ENCODE data around the gene KIF20A. TPM values are rescaled to one million over a fixed set of nuclear protein-coding genes. Genes with fewer than 3 reads are reported as not detected.

KIF20A gene
- total and polyA plus RNA-seq, 4 donors: 0.33 to 32.3 (median 1.4) TPM

- Histone ChIP-seq H3K36me3 (ENCODE audit: control insufficient read depth in 4 of 4, insufficient read depth in 3 of 4, low read depth in 1 of 4, low read length in 3 of 4) (no peaks in the 10 kb centered on the region), H3K9me3 (ENCODE audit: control insufficient read depth in 4 of 4, low read length in 3 of 4) (no peaks in the 10 kb centered on the region), H3K9ac (ENCODE audit: low read depth in 1 of 2, low read length in 2 of 2) (no peak overlapping the region), H3K27ac (ENCODE audit: low read depth in 1 of 2, low read length in 2 of 2) (no peak overlapping the region), H3K27me3 (ENCODE audit: control insufficient read depth in 4 of 4, insufficient read depth in 4 of 4, low read length in 3 of 4) (no peaks in the 10 kb centered on the region), H3K4me1 (ENCODE audit: control insufficient read depth in 4 of 4, insufficient read depth in 4 of 4, low read length in 3 of 4) (no peaks in the 10 kb centered on the region), H3K4me3 (ENCODE audit: low read depth in 1 of 3, low read length in 3 of 3) (no peak overlapping the region)
- WGBS: 93% methylated on average over 6 of the region's 6 CpGs
- DNase-seq (ENCODE audit: low spot score): no peak
- no peak for TF ChIP-seq JUND (IDR thresholded peaks at IDR 0.05)
- TF ChIP-seq ZBTB33 (IDR thresholded peaks at IDR 0.05): no peak
- no peak for TF ChIP-seq FOXA2 (IDR thresholded peaks at IDR 0.05)
- TF ChIP-seq CTCF (IDR thresholded peaks at IDR 0.05; ENCODE audit: low read depth, low read length, missing input control): no peak
- TF ChIP-seq HNF4G (IDR thresholded peaks at IDR 0.05): no peak
These were observed 49.6 kb upstream of the KIF20A start for GRCh38 chr5:138129347-138129746.

- Histone ChIP-seq H3K9me3 (ENCODE audit: control insufficient read depth in 4 of 4, low read length in 3 of 4) (no peaks in the 10 kb centered on the region), H3K4me3 (ENCODE audit: low read depth in 1 of 3, low read length in 3 of 3) (no peak overlapping the region), H3K36me3 (ENCODE audit: control insufficient read depth in 4 of 4, insufficient read depth in 3 of 4, low read depth in 1 of 4, low read length in 3 of 4) (no peaks in the 10 kb centered on the region), H3K27ac (ENCODE audit: low read depth in 1 of 2, low read length in 2 of 2) (no peak overlapping the region), H3K27me3 (ENCODE audit: control insufficient read depth in 4 of 4, insufficient read depth in 4 of 4, low read length in 3 of 4) (no peaks in the 10 kb centered on the region), H3K9ac (ENCODE audit: low read depth in 1 of 2, low read length in 2 of 2) (no peak overlapping the region), H3K4me1 (ENCODE audit: control insufficient read depth in 4 of 4, insufficient read depth in 4 of 4, low read length in 3 of 4) (no peaks in the 10 kb centered on the region)
- DNase-seq (ENCODE audit: low spot score): no peak
- TF ChIP-seq HNF4A (conservative IDR thresholded peaks at IDR 0.05) (no peak), FOXA2 (IDR thresholded peaks at IDR 0.05) (no peak), MAX (IDR thresholded peaks at IDR 0.05) (no peak), NR2F2 (IDR thresholded peaks at IDR 0.05) (no peak), TAF1 (conservative IDR thresholded peaks at IDR 0.05) (no peak), RXRA (IDR thresholded peaks at IDR 0.05) (no peak)
- 90% methylated on average over 7 of the region's 7 CpGs for WGBS
These were observed 46.4 kb upstream of the KIF20A start for GRCh38 chr5:138132543-138132942.

GRCh38 chr5:138138949-138139780 lies 39.7 kb upstream of the KIF20A start, which contains the start of gene NME5:
TSS of gene NME5 (minus strand) at chr5:138139428. CDS start at chr5:138138780, 648 bp downstream.
- Histone ChIP-seq H3K4me1 (ENCODE audit: control insufficient read depth in 4 of 4, insufficient read depth in 4 of 4, low read length in 3 of 4) (no peaks in the 10 kb centered on the region), H3K27ac (ENCODE audit: low read depth in 1 of 2, low read length in 2 of 2) (no peak within 1 kb of the TSS), H3K9ac (ENCODE audit: low read depth in 1 of 2, low read length in 2 of 2) (no peak within 1 kb of the TSS), H3K27me3 (ENCODE audit: control insufficient read depth in 4 of 4, insufficient read depth in 4 of 4, low read length in 3 of 4) (no peaks in the 10 kb centered on the region), H3K4me3 (ENCODE audit: low read depth in 1 of 3, low read length in 3 of 3) (peak within 1 kb of the TSS in 2 of 3 donors; percentile 50 to 61), H3K9me3 (ENCODE audit: control insufficient read depth in 4 of 4, low read length in 3 of 4) (no peaks in the 10 kb centered on the region), H3K36me3 (ENCODE audit: control insufficient read depth in 4 of 4, insufficient read depth in 3 of 4, low read depth in 1 of 4, low read length in 3 of 4) (no peaks in the 10 kb centered on the region)
- TF ChIP-seq JUND (IDR thresholded peaks at IDR 0.05) (no peak), SP1 (IDR thresholded peaks at IDR 0.05) (no peak), TAF1 (conservative IDR thresholded peaks at IDR 0.05) (no peak), CTCF (IDR thresholded peaks at IDR 0.05; ENCODE audit: low read depth, low read length, missing input control) (no peak), FOXA2 (IDR thresholded peaks at IDR 0.05) (no peak)
- DNase-seq (ENCODE audit: low spot score): peak; percentile 51
- WGBS: 17% methylated on average over 31 of the region's 31 CpGs
